ENCODE measurements around the gene PLA2G4E. TPM values are rescaled to one million over a fixed set of nuclear protein-coding genes. Genes with fewer than 3 reads are reported as not detected.

The PLA2G4E gene
- total RNA-seq, 1 experiment from 2014 or later: not detected

GRCh38 chr15:41948490-41948889 lies 72.4 kb downstream of the PLA2G4E start:
- in situ Hi-C loops (cut with HindIII; ENCODE audit: low sequenced_read_pairs): no loop called here

GRCh38 chr15:41946970-41947369 lies 73.9 kb downstream of the PLA2G4E start:
- DNase-seq (ENCODE audit: low spot score): no peak
- in situ Hi-C loops (cut with HindIII; ENCODE audit: low sequenced_read_pairs): no loop called here

More at GRCh38 chr15:41948490-41948889, 72.4 kb downstream of the PLA2G4E start:
- DNase-seq (ENCODE audit: low spot score): no peak

GRCh38 chr15:41945731-41946130 lies 75.1 kb downstream of the PLA2G4E start:
- in situ Hi-C loops (cut with HindIII; ENCODE audit: low sequenced_read_pairs): no loop called here
- DNase-seq (ENCODE audit: low spot score): no peak

GRCh38 chr15:41945221-41945620 lies 75.6 kb downstream of the PLA2G4E start:
- no peak for DNase-seq (ENCODE audit: low spot score)
- in situ Hi-C loops (cut with HindIII; ENCODE audit: low sequenced_read_pairs): no loop called here

- DNase-seq (ENCODE audit: low spot score): no peak
- in situ Hi-C loops (cut with HindIII; ENCODE audit: low sequenced_read_pairs): no loop called here
Observed at GRCh38 chr15:41944313-41944940, 76.4 kb downstream of the PLA2G4E start.

GRCh38 chr15:41943543-41944312 lies 77.1 kb downstream of the PLA2G4E start:
- in situ Hi-C loops (cut with HindIII; ENCODE audit: low sequenced_read_pairs): no loop called here
- no peak for DNase-seq (ENCODE audit: low spot score)

- in situ Hi-C loops (cut with HindIII; ENCODE audit: low sequenced_read_pairs): no loop called here
- DNase-seq (ENCODE audit: low spot score): no peak
Observed at GRCh38 chr15:41942886-41943285, 78.0 kb downstream of the PLA2G4E start.

- no peak for DNase-seq (ENCODE audit: low spot score)
- in situ Hi-C loops (cut with HindIII; ENCODE audit: low sequenced_read_pairs): no loop called here
Observed at GRCh38 chr15:41941644-41942415, 79.0 kb downstream of the PLA2G4E start.

- in situ Hi-C loops (cut with HindIII; ENCODE audit: low sequenced_read_pairs): no loop called here
- DNase-seq (ENCODE audit: low spot score): no peak
Observed at GRCh38 chr15:41940441-41940857, 80.4 kb downstream of the PLA2G4E start.

GRCh38 chr15:41939986-41940385 lies 80.9 kb downstream of the PLA2G4E start:
- DNase-seq (ENCODE audit: low spot score): no peak

GRCh38 chr15:41937568-41937923 lies 83.3 kb downstream of the PLA2G4E start:
- in situ Hi-C loops (cut with HindIII; ENCODE audit: low sequenced_read_pairs): no loop called here
- DNase-seq (ENCODE audit: low spot score): no peak

More at GRCh38 chr15:41939986-41940385, 80.9 kb downstream of the PLA2G4E start:
- in situ Hi-C loops (cut with HindIII; ENCODE audit: low sequenced_read_pairs): no loop called here

GRCh38 chr15:41936649-41937567 lies 83.9 kb downstream of the PLA2G4E start:
- in situ Hi-C loops (cut with HindIII; ENCODE audit: low sequenced_read_pairs): no loop called here

GRCh38 chr15:41936155-41936554 lies 84.7 kb downstream of the PLA2G4E start:
- in situ Hi-C loops (cut with HindIII; ENCODE audit: low sequenced_read_pairs): no loop called here
- DNase-seq (ENCODE audit: low spot score): no peak

More at GRCh38 chr15:41936649-41937567, 83.9 kb downstream of the PLA2G4E start:
- DNase-seq (ENCODE audit: low spot score): no peak

- in situ Hi-C loops (cut with HindIII; ENCODE audit: low sequenced_read_pairs): no loop called here
- no peak for DNase-seq (ENCODE audit: low spot score)
Observed at GRCh38 chr15:41935566-41936020, 85.2 kb downstream of the PLA2G4E start.

- in situ Hi-C loops (cut with HindIII; ENCODE audit: low sequenced_read_pairs): no loop called here
- DNase-seq (ENCODE audit: low spot score): no peak
Observed at GRCh38 chr15:41934843-41935242, 86.0 kb downstream of the PLA2G4E start.

GRCh38 chr15:41933771-41934170 lies 87.1 kb downstream of the PLA2G4E start:
- no peak for DNase-seq (ENCODE audit: low spot score)
- in situ Hi-C loops (cut with HindIII; ENCODE audit: low sequenced_read_pairs): no loop called here

GRCh38 chr15:41933326-41933725 lies 87.5 kb downstream of the PLA2G4E start:
- in situ Hi-C loops (cut with HindIII; ENCODE audit: low sequenced_read_pairs): no loop called here
- DNase-seq (ENCODE audit: low spot score): no peak

- DNase-seq (ENCODE audit: low spot score): no peak
Observed at GRCh38 chr15:41932511-41933289, 88.1 kb downstream of the PLA2G4E start.

More at GRCh38 chr15:41932511-41933289, 88.1 kb downstream of the PLA2G4E start:
- in situ Hi-C loops (cut with HindIII; ENCODE audit: low sequenced_read_pairs): no loop called here

All from G401 (cell line).